ENCODE measurements around the gene MUC22.

GRCh38 chr6:31010393-31011060 is at the start of gene MUC22:
- TF ChIP-seq CTCF (optimal IDR thresholded peaks at IDR 0.05 in 1 of 3, IDR thresholded peaks at IDR 0.05 in 1 of 3, conservative IDR thresholded peaks at IDR 0.05 in 1 of 3; ENCODE audit: extremely low read depth in 1 of 3, insufficient read depth in 2 of 3, low read length in 3 of 3) (no peak), EZH2 (IDR thresholded peaks at IDR 0.05; ENCODE audit: low read length) (no peak)

Measured in keratinocyte (primary cell).